SK-N-MC (cell line): Measurements from ENCODE around the gene RAD1.

Experiments
- EZH2 ChIP-seq: fragments of 200-600 bp; sonication (generic); IDR thresholded peaks from one replicate; pipeline ENCODE4 v1.6.1; 2017; ENCODE audit warnings: antibody characterized with exemption
- FOXP2 ChIP-seq: optimal IDR thresholded peaks from 2 replicates; pipeline ENCODE3; 2011; ENCODE audit warnings: mild to moderate bottlenecking, moderate library complexity; ENCODE audit not compliant: insufficient read depth; ENCODE audit errors: extremely low read length, control extremely low read depth
- POLR2AphosphoS5 ChIP-seq: IDR thresholded peaks from 2 replicates; pipeline ENCODE4 v1.6.1; 2012; ENCODE audit warnings: mild to moderate bottlenecking, low read depth, low read length, borderline replicate concordance

GRCh38 chr5:34957321-34957720 is 42.0 kb upstream of the RAD1 start:
- TF ChIP-seq EZH2 (no peak), FOXP2 (no peak), POLR2AphosphoS5 (no peak)
